LNCaP clone FGC (cell line): Measurements from ENCODE around the gene NR2C2AP.

Experiments
- DNase-seq: peaks from one replicate; pipeline ENCODE4 v3.0.0-alpha.2; 2011; ENCODE audit warnings: low read depth
- H3K4me3 ChIP-seq: 2 replicates; pipeline ENCODE4 v1.5.1; 2011; ENCODE audit warnings: mild to moderate bottlenecking, low read depth, low read length, control low read depth
- CTCF ChIP-seq: IDR thresholded peaks from 2 replicates; pipeline ENCODE4 v1.5.1; 2012; ENCODE audit warnings: mild to moderate bottlenecking; ENCODE audit not compliant: control insufficient read depth, insufficient read depth; ENCODE audit errors: extremely low read depth

Gene NR2C2AP

GRCh38 chr19:19209372-19209771 lies 6.2 kb upstream of the NR2C2AP start:
- TF ChIP-seq CTCF: no peak
- no peak for DNase-seq
- H3K4me3 ChIP-seq: no peak overlapping the region

GRCh38 chr19:19207637-19208572 lies 4.7 kb upstream of the NR2C2AP start:
- no peak for DNase-seq
- no peak overlapping the region for H3K4me3 ChIP-seq
- TF ChIP-seq CTCF: no peak

- DNase-seq: no peak
- TF ChIP-seq CTCF: no peak
- no peak overlapping the region for H3K4me3 ChIP-seq
Measured at GRCh38 chr19:19206938-19207337, 3.7 kb upstream of the NR2C2AP start.

- H3K4me3 ChIP-seq: no peak overlapping the region
- no peak for DNase-seq
- TF ChIP-seq CTCF: no peak
Measured at GRCh38 chr19:19205416-19206410, 2.5 kb upstream of the NR2C2AP start.

- H3K4me3 ChIP-seq: no peak overlapping the region
- TF ChIP-seq CTCF: no peak
- DNase-seq: no peak
Measured at GRCh38 chr19:19204181-19204580, 967 bp upstream of the NR2C2AP start.

GRCh38 chr19:19202707-19203011 lies 555 bp downstream of the NR2C2AP start:
- no peak for TF ChIP-seq CTCF
- no peak for DNase-seq
- H3K4me3 ChIP-seq: peak overlapping the region; percentile 91
